Neural crest cell (in vitro differentiated cells): ENCODE results near the gene FFAR2. TPM values are rescaled to one million over a fixed set of nuclear protein-coding genes. Genes with fewer than 3 reads are reported as not detected.

Source experiments
- DNase-seq: peaks from one replicate; pipeline ENCODE4 v3.0.0; 2021; ENCODE audit warnings: low read depth, mixed read lengths, low spot score
- H3K27ac Mint-ChIP-seq: one replicate; pipeline ENCODE4 v1.8.0; 2021; ENCODE audit warnings: mild to moderate bottlenecking, mixed read lengths; ENCODE audit not compliant: unreplicated experiment
- H3K27me3 Mint-ChIP-seq: 2 replicates; pipeline ENCODE4 v1.8.0; 2021; ENCODE audit warnings: low read depth, mild to moderate bottlenecking, mixed read lengths
- H3K36me3 Mint-ChIP-seq: 2 replicates; pipeline ENCODE4 v1.8.0; 2021; ENCODE audit warnings: low read depth, mild to moderate bottlenecking, mixed read lengths
- H3K4me1 Mint-ChIP-seq: 2 replicates; pipeline ENCODE4 v1.8.0; 2021; ENCODE audit warnings: mixed read lengths
- H3K4me3 Mint-ChIP-seq: one replicate; pipeline ENCODE4 v1.8.0; 2021; ENCODE audit warnings: mild to moderate bottlenecking, mixed read lengths
- H3K9me3 Mint-ChIP-seq: 2 replicates; pipeline ENCODE4 v1.8.0; 2021; ENCODE audit warnings: mixed read lengths
- CTCF ChIP-seq: fragments of 200-600 bp; sonication (generic); conservative IDR thresholded peaks from 2 replicates; pipeline ENCODE4 v1.5.0; 2021; ENCODE audit warnings: antibody characterized with exemption, mild to moderate bottlenecking
- total RNA-seq: library from RNA; stranded (reverse); gene quantifications from 2 replicates; pipeline ENCODE4 v1.2.1, GENCODE V29; 2021

The FFAR2 gene
- total RNA-seq, 1 donor from 2014 or later, result not detected

- H3K27ac Mint-ChIP-seq, result no peak overlapping the region
- H3K36me3 Mint-ChIP-seq, result no peaks in the 10 kb centered on the region
- H3K9me3 Mint-ChIP-seq, result no peaks in the 10 kb centered on the region
- no peaks in the 10 kb centered on the region for H3K4me1 Mint-ChIP-seq
- no peak for TF ChIP-seq CTCF
- H3K4me3 Mint-ChIP-seq, result no peak overlapping the region
- no peak for DNase-seq
- peaks cover 78% of the 10 kb centered on the region for H3K27me3 Mint-ChIP-seq
These were observed 39.7 kb downstream of the FFAR2 start for GRCh38 chr19:35487656-35488182.

GRCh38 chr19:35488677-35489076, 40.6 kb downstream of the FFAR2 start:
- Mint-ChIP-seq H3K36me3 (no peaks in the 10 kb centered on the region), H3K9me3 (no peaks in the 10 kb centered on the region), H3K27ac (no peak overlapping the region), H3K4me1 (no peaks in the 10 kb centered on the region), H3K4me3 (no peak overlapping the region), H3K27me3 (peaks cover 80% of the 10 kb centered on the region)
- TF ChIP-seq CTCF, result no peak
- DNase-seq, result no peak

GRCh38 chr19:35490364-35490763, 42.3 kb downstream of the FFAR2 start, which contains the start of gene KRTDAP:
TSS of gene KRTDAP (minus strand) at chr19:35490464. CDS start at chr19:35490442, 22 bp downstream.
- H3K27me3 Mint-ChIP-seq, result peaks cover 80% of the 10 kb centered on the region
- TF ChIP-seq CTCF, result no peak
- no peak within 1 kb of the TSS for H3K27ac Mint-ChIP-seq

GRCh38 chr19:35491836-35492360, 43.8 kb downstream of the FFAR2 start:
- no peaks in the 10 kb centered on the region for H3K9me3 Mint-ChIP-seq
- no peaks in the 10 kb centered on the region for H3K36me3 Mint-ChIP-seq
- DNase-seq, result no peak
- no peak overlapping the region for H3K27ac Mint-ChIP-seq
- peaks cover 67% of the 10 kb centered on the region for H3K27me3 Mint-ChIP-seq
- no peaks in the 10 kb centered on the region for H3K4me1 Mint-ChIP-seq
- TF ChIP-seq CTCF, result no peak
- H3K4me3 Mint-ChIP-seq, result no peak overlapping the region

More at GRCh38 chr19:35490364-35490763, 42.3 kb downstream of the FFAR2 start, which contains the start of gene KRTDAP:
- Mint-ChIP-seq H3K4me1 (no peaks in the 10 kb centered on the region), H3K9me3 (no peaks in the 10 kb centered on the region), H3K36me3 (no peaks in the 10 kb centered on the region), H3K4me3 (no peak within 1 kb of the TSS)
- no peak for DNase-seq

GRCh38 chr19:35493971-35494370, 45.9 kb downstream of the FFAR2 start:
- no peaks in the 10 kb centered on the region for H3K4me1 Mint-ChIP-seq
- no peak overlapping the region for H3K4me3 Mint-ChIP-seq
- DNase-seq, result no peak
- H3K27me3 Mint-ChIP-seq, result peaks cover 53% of the 10 kb centered on the region
- no peak overlapping the region for H3K27ac Mint-ChIP-seq
- H3K9me3 Mint-ChIP-seq, result no peaks in the 10 kb centered on the region
- TF ChIP-seq CTCF, result no peak
- H3K36me3 Mint-ChIP-seq, result no peaks in the 10 kb centered on the region
